NCI-H2227 (cell line): Measurements from ENCODE around the gene ATP6V0E2.
"Not testable (repeated sequence)": the region's sequence is repeated elsewhere in the genome, so short reads cannot be mapped to it uniquely, and the experiment has no call there.

Experiments used
- DNase-seq: peaks from one replicate; lab custom pipeline; 2025; ENCODE audit not compliant: unreplicated experiment; lab: John Stamatoyannopoulos, UW

The ATP6V0E2 gene

GRCh38 chr7:149926414-149926813 lies 52.6 kb downstream of the ATP6V0E2 start:
- DNase-seq = not testable (repeated sequence)
